ENCODE measurements around the gene RPS2. TPM values are rescaled to one million over a fixed set of nuclear protein-coding genes. Genes with fewer than 3 reads are reported as not detected.

Gene RPS2
- polyA plus RNA-seq, 1 of the 3 experiments (the other 2 are of a cell fraction) = 6,384 TPM

GRCh38 chr16:1991948-1992703 is 27.5 kb upstream of the RPS2 start (continued):
- TF ChIP-seq MXI1 (IDR thresholded peaks at IDR 0.05; ENCODE audit: low read depth, low read length) (no peak), POLR2AphosphoS5 (IDR thresholded peaks at IDR 0.05; ENCODE audit: low read depth, low read length) (no peak)

- no peak overlapping the region for H3K27ac ChIP-seq (ENCODE audit: low read depth in 2 of 2, low read length in 1 of 2)
- peaks cover 20% of the 10 kb centered on the region for H3F3A ChIP-seq (replicated peaks; ENCODE audit: insufficient read depth)
- no peaks in the 10 kb centered on the region for H3K27me3 ChIP-seq (ENCODE audit: insufficient read depth)
- H3K9me3 ChIP-seq = no peaks in the 10 kb centered on the region
- no peak overlapping the region for H3K9ac ChIP-seq
- H2AFZ ChIP-seq (ENCODE audit: low read depth) = no peak overlapping the region
- H3K4me2 ChIP-seq = no peak overlapping the region
- CTCF ChIA-PET = interaction anchor here (0.6 to 12.9 kb wide), 2 partner anchors 13 to 123 kb away, joined by 3 to 108 read pairs; no protein-coding TSS in a partner anchor
- H3K4me1 ChIP-seq (ENCODE audit: control insufficient read depth in 1 of 2, insufficient read depth in 2 of 2, low read depth in 1 of 2, low read length in 1 of 2) = peaks cover 0 to 18% of the 10 kb centered on the region in 2 experiments; a peak in 1 of 4 replicates
- H4K20me1 ChIP-seq (ENCODE audit: insufficient read depth) = no peaks in the 10 kb centered on the region
- TF ChIP-seq NFIC (IDR thresholded peaks at IDR 0.05; ENCODE audit: borderline replicate concordance) = no peak
- no peak for TF ChIP-seq RFX5 (IDR thresholded peaks at IDR 0.05; ENCODE audit: low read length)
- 95% methylated on average over 17 of the region's 22 CpGs for WGBS (ENCODE audit: low lambda C conversion rate)
- no peaks in the 10 kb centered on the region for H3K9me2 ChIP-seq
- no peaks in the 10 kb centered on the region for H3K79me2 ChIP-seq (ENCODE audit: insufficient read depth)
- peaks cover 0 to 1% of the 10 kb centered on the region in 2 experiments for H3K36me3 ChIP-seq (replicated peaks in 1 of 2; ENCODE audit: control insufficient read depth in 1 of 2, insufficient read depth in 2 of 2, low read length in 1 of 2)
- POLR2A ChIA-PET = no interaction called here
- no peak for DNase-seq
- no peak overlapping the region for H3K4me3 ChIP-seq (ENCODE audit: low read depth in 2 of 2, low read length in 1 of 2)
Measured at GRCh38 chr16:1991588-1991947, 26.9 kb upstream of the RPS2 start.

- H2AFZ ChIP-seq (ENCODE audit: low read depth) = no peak overlapping the region
- 95% methylated on average over 13 of the region's 18 CpGs for WGBS (ENCODE audit: low lambda C conversion rate)
- H3K9me3 ChIP-seq = no peaks in the 10 kb centered on the region
- peaks cover 0 to 18% of the 10 kb centered on the region in 2 experiments; a peak in 1 of 4 replicates for H3K4me1 ChIP-seq (ENCODE audit: control insufficient read depth in 1 of 2, insufficient read depth in 2 of 2, low read depth in 1 of 2, low read length in 1 of 2)
- peaks cover 2% of the 10 kb centered on the region; the same call in 1 of the 2 replicates for H3K79me2 ChIP-seq (ENCODE audit: insufficient read depth)
- H3F3A ChIP-seq (replicated peaks; ENCODE audit: insufficient read depth) = peaks cover 16% of the 10 kb centered on the region
- no peaks in the 10 kb centered on the region for H3K9me2 ChIP-seq
- H3K4me3 ChIP-seq (ENCODE audit: low read depth in 2 of 2, low read length in 1 of 2) = peak overlapping the region in 1 of 2 experiments; percentile 62; a peak in 1 of 4 replicates
- H3K36me3 ChIP-seq (replicated peaks in 1 of 2; ENCODE audit: control insufficient read depth in 1 of 2, insufficient read depth in 2 of 2, low read length in 1 of 2) = peaks cover 0 to 5% of the 10 kb centered on the region in 2 experiments
- H3K4me2 ChIP-seq = 0 out of 2 replicates have a peak overlapping the region, but pooled peaks have one; percentile 85
- H3K9ac ChIP-seq = no peak overlapping the region
- no peaks in the 10 kb centered on the region for H4K20me1 ChIP-seq (ENCODE audit: insufficient read depth)
- no peaks in the 10 kb centered on the region for H3K27me3 ChIP-seq (ENCODE audit: insufficient read depth)
- POLR2A ChIA-PET = no interaction called here
- no peak for DNase-seq
- TF ChIP-seq REST (IDR thresholded peaks at IDR 0.05; ENCODE audit: low read depth, low read length) = no peak
- no peak for TF ChIP-seq USF1 (IDR thresholded peaks at IDR 0.05; ENCODE audit: borderline replicate concordance, low read depth)
- TF ChIP-seq TCF12 (IDR thresholded peaks at IDR 0.05) = no peak
- no peak for TF ChIP-seq MAX (IDR thresholded peaks at IDR 0.05; ENCODE audit: low read depth)
- TF ChIP-seq USF2 (IDR thresholded peaks at IDR 0.05; ENCODE audit: borderline replicate concordance, low read depth, low read length) = no peak
- TF ChIP-seq TEAD4 (IDR thresholded peaks at IDR 0.05; ENCODE audit: borderline replicate concordance, insufficient read depth) = no peak
- TF ChIP-seq IRF3 (IDR thresholded peaks at IDR 0.05; ENCODE audit: low read depth, low read length) = no peak
- no peak for TF ChIP-seq ELF1 (IDR thresholded peaks at IDR 0.05)
- no peak for TF ChIP-seq GABPA (IDR thresholded peaks at IDR 0.05; ENCODE audit: low read depth)
- no peak for TF ChIP-seq RXRA (IDR thresholded peaks at IDR 0.05; ENCODE audit: borderline replicate concordance, low read depth)
- no peak for TF ChIP-seq RAD21 (IDR thresholded peaks at IDR 0.05; ENCODE audit: low read length)
- no peak for TF ChIP-seq FOXJ3 (CRISPR knock-in tag; IDR thresholded peaks at IDR 0.05)
- no peak for TF ChIP-seq RCOR1 (IDR thresholded peaks at IDR 0.05; ENCODE audit: low read length)
- TF ChIP-seq CHD2 (IDR thresholded peaks at IDR 0.05; ENCODE audit: low read length, partially characterized antibody) = no peak
- no peak for TF ChIP-seq MXI1 (IDR thresholded peaks at IDR 0.05; ENCODE audit: low read depth, low read length)
- TF ChIP-seq NFIC (IDR thresholded peaks at IDR 0.05; ENCODE audit: borderline replicate concordance) = no peak
- CTCF ChIA-PET = interaction anchor here (1.3 to 12.9 kb wide), 2 partner anchors 13 to 18 kb away, joined by 4 to 108 read pairs; no protein-coding TSS in a partner anchor
- no peak overlapping the region for H3K27ac ChIP-seq (ENCODE audit: low read depth in 2 of 2, low read length in 1 of 2)
Measured at GRCh38 chr16:1991135-1991551, 26.5 kb upstream of the RPS2 start.
